H1 (cell line): ENCODE results near the gene NELFB. TPM values are rescaled to one million over a fixed set of nuclear protein-coding genes. Genes with fewer than 3 reads are reported as not detected.

Experiments
- CTCF ChIA-PET: fragments of 300-600 bp; sonication (Branson Sonifier 250); formaldehyde crosslinking; loops from one replicate; lab custom pipeline; 2021; ENCODE audit not compliant: partially characterized antibody; lab: Charles Lee
- POLR2A ChIA-PET: fragments of 300-600 bp; sonication (Branson Sonifier 250); formaldehyde crosslinking; loops from one replicate; lab custom pipeline; 2021; ENCODE audit warnings: inconsistent platforms; ENCODE audit not compliant: partially characterized antibody; lab: Charles Lee
- DNase-seq, 2 experiments: peaks; one replicate each; pipeline versions ENCODE4 v3.0.0 to v3.0.0-alpha.2; 2010 to 2022; ENCODE audit warnings: low spot score in 2 of 2, low read depth in 1 of 2, mixed read lengths in 1 of 2
- FAIRE-seq: peaks from 2 replicates; lab custom pipeline; 2011; peaks lifted over from hg19 to GRCh38; lab: Jason Lieb, UNC
- H2AFZ ChIP-seq: 2 replicates; pipeline ENCODE4 v1.8.1; 2012; ENCODE audit warnings: low read length, inconsistent platforms
- H2AK5ac ChIP-seq: 2 replicates; pipeline ENCODE4 v1.6.1; 2013; ENCODE audit warnings: low read depth, low read length
- H2BK120ac ChIP-seq: replicated peaks from 2 replicates; pipeline ENCODE3; 2013; ENCODE audit warnings: low read depth, low read length, inconsistent platforms
- H2BK12ac ChIP-seq: 2 replicates; pipeline ENCODE4 v1.6.1; 2013; ENCODE audit warnings: low read depth, low read length
- H2BK15ac ChIP-seq: 2 replicates; pipeline ENCODE4 v1.6.1; 2013; ENCODE audit warnings: low read length
- H2BK20ac ChIP-seq: 2 replicates; pipeline ENCODE4 v1.6.1; 2013; ENCODE audit warnings: low read length
- H2BK5ac ChIP-seq: 2 replicates; pipeline ENCODE4 v1.6.1; 2013; ENCODE audit warnings: low read depth, low read length
- H3K14ac ChIP-seq: 2 replicates; pipeline ENCODE4 v1.6.1; 2013; ENCODE audit warnings: inconsistent platforms; ENCODE audit not compliant: insufficient read length
- H3K18ac ChIP-seq: 2 replicates; pipeline ENCODE4 v1.6.1; 2013; ENCODE audit warnings: low read length; ENCODE audit errors: extremely low read depth
- H3K23ac ChIP-seq: 2 replicates; pipeline ENCODE4 v1.6.1; 2013; ENCODE audit warnings: inconsistent platforms; ENCODE audit not compliant: insufficient read length
- H3K23me2 ChIP-seq: 2 replicates; pipeline ENCODE4 v1.6.1; 2013; ENCODE audit warnings: low read depth, low read length
- H3K27ac ChIP-seq: 2 replicates; pipeline ENCODE4 v1.6.1; 2011; ENCODE audit warnings: low read depth, low read length, inconsistent platforms
- H3K27me3 ChIP-seq, 4 experiments: replicated peaks in 1 of 4; 1 replicate in 1 of 4; 2 replicates in 3 of 4; pipeline versions ENCODE4 v1.6.1 to v1.8.1; 2011 to 2013; ENCODE audit warnings: low read length in 3 of 4, mild to moderate bottlenecking in 3 of 4, inconsistent platforms in 2 of 4, mixed read lengths in 2 of 4, moderate library complexity in 1 of 4; ENCODE audit not compliant: control insufficient read depth in 3 of 4, insufficient read depth in 3 of 4; ENCODE audit errors: extremely low read depth in 1 of 4
- H3K36me3 ChIP-seq, 4 experiments: 2 replicates each; pipeline versions ENCODE4 v1.6.1 to v1.8.1; 2011 to 2013; ENCODE audit warnings: mild to moderate bottlenecking in 4 of 4, low read length in 3 of 4, moderate library complexity in 2 of 4, control low read depth in 1 of 4, inconsistent platforms in 1 of 4; ENCODE audit not compliant: insufficient read depth in 4 of 4, control insufficient read depth in 2 of 4
- H3K4ac ChIP-seq: replicated peaks from 2 replicates; pipeline ENCODE3; 2013; ENCODE audit warnings: low read length, low read depth, mixed read lengths, inconsistent platforms; ENCODE audit not compliant: insufficient read length
- H3K4me1 ChIP-seq, 4 experiments: replicated peaks in 1 of 4; 1 replicate in 1 of 4; 2 replicates in 3 of 4; pipeline versions ENCODE4 v1.6.1 to v1.8.1; 2011 to 2013; ENCODE audit warnings: low read length in 3 of 4, inconsistent platforms in 2 of 4, mixed read lengths in 1 of 4; ENCODE audit not compliant: insufficient read depth in 4 of 4, control insufficient read depth in 3 of 4
- H3K4me2 ChIP-seq, 2 experiments: 2 replicates each; pipeline versions ENCODE4 v1.6.1 to v1.8.1; 2011 to 2013; ENCODE audit warnings: low read depth in 2 of 2, low read length in 2 of 2, control low read depth in 1 of 2, inconsistent platforms in 1 of 2, mild to moderate bottlenecking in 1 of 2; ENCODE audit not compliant: insufficient read depth in 1 of 2
- H3K4me3 ChIP-seq, 4 experiments: fragments of 200-600, 300-600 bp in 1 of 4; sonication (generic), shearing (Covaris generic), sonication (Bioruptor Twin) in 1 of 4; 2 replicates each; pipeline versions ENCODE4 v1.5.1 to v1.8.1; 2011 to 2016; ENCODE audit warnings: low read length in 4 of 4, low read depth in 3 of 4, control low read depth in 2 of 4, inconsistent platforms in 2 of 4, mild to moderate bottlenecking in 2 of 4, mixed read lengths in 1 of 4, moderate library complexity in 1 of 4; ENCODE audit not compliant: insufficient read depth in 2 of 4; ENCODE audit errors: extremely low read depth in 1 of 4
- H3K56ac ChIP-seq: replicated peaks from 2 replicates; pipeline ENCODE3; 2013; ENCODE audit warnings: low read depth, mild to moderate bottlenecking, mixed read lengths, low read length, inconsistent platforms; ENCODE audit not compliant: insufficient read length
- H3K79me1 ChIP-seq: 2 replicates; pipeline ENCODE4 v1.6.1; 2013; ENCODE audit warnings: low read depth, low read length, control low read depth
- H3K79me2 ChIP-seq, 2 experiments: 2 replicates each; pipeline versions ENCODE4 v1.6.1 to v1.8.1; 2012 to 2013; ENCODE audit warnings: low read length in 2 of 2, mild to moderate bottlenecking in 2 of 2, inconsistent platforms in 1 of 2; ENCODE audit not compliant: insufficient read depth in 2 of 2, control insufficient read depth in 1 of 2
- H3K9ac ChIP-seq, 4 experiments: replicated peaks in 1 of 4; 1 replicate in 1 of 4; 2 replicates in 3 of 4; pipeline versions ENCODE4 v1.6.1 to v1.8.1; 2011 to 2013; ENCODE audit warnings: low read depth in 3 of 4, low read length in 3 of 4, control low read depth in 2 of 4, mild to moderate bottlenecking in 2 of 4, moderate library complexity in 2 of 4, inconsistent platforms in 1 of 4; ENCODE audit errors: extremely low read depth in 1 of 4
- H3K9me3 ChIP-seq, 2 experiments: 2 replicates each; pipeline versions ENCODE4 v1.6.1 to v1.8.1; 2012 to 2013; ENCODE audit warnings: mild to moderate bottlenecking in 2 of 2, moderate library complexity in 2 of 2, control low read depth in 1 of 2, inconsistent platforms in 1 of 2, low read depth in 1 of 2, low read length in 1 of 2, mixed read lengths in 1 of 2; ENCODE audit not compliant: insufficient read depth in 2 of 2
- H4K20me1 ChIP-seq, 2 experiments: replicated peaks in 1 of 2; 2 replicates each; pipeline versions ENCODE3 to v1.8.1; 2011 to 2013; ENCODE audit warnings: inconsistent platforms in 2 of 2, low read length in 2 of 2, mild to moderate bottlenecking in 1 of 2; ENCODE audit not compliant: insufficient read depth in 2 of 2, control insufficient read depth in 1 of 2
- H4K5ac ChIP-seq: 2 replicates; pipeline ENCODE4 v1.6.1; 2013; ENCODE audit warnings: low read length, low read depth, mixed read lengths, inconsistent platforms; ENCODE audit not compliant: insufficient read length
- H4K8ac ChIP-seq: 2 replicates; pipeline ENCODE4 v1.8.0; 2013; ENCODE audit warnings: mild to moderate bottlenecking, moderate library complexity, low read length, inconsistent platforms; ENCODE audit not compliant: insufficient read depth; ENCODE audit errors: extremely low read depth
- H4K91ac ChIP-seq: replicated peaks from 2 replicates; pipeline ENCODE3; 2013; ENCODE audit warnings: low read length, mixed read lengths, inconsistent platforms; ENCODE audit not compliant: insufficient read length
- SP1 ChIP-seq: IDR thresholded peaks from 2 replicates; pipeline ENCODE4 v1.6.1; 2011; ENCODE audit warnings: low read depth, low read length
- TAF1 ChIP-seq: IDR thresholded peaks from 2 replicates; pipeline ENCODE4 v1.6.1; 2011; ENCODE audit warnings: mild to moderate bottlenecking, low read depth, low read length
- WGBS, 2 experiments: shearing (Covaris generic) in 1 of 2; methylation state at CpG; one replicate each; pipeline versions ENCODE4 v1.1.6 to v1.1.7; 2013 to 2015; ENCODE audit warnings: low lambda C conversion rate in 2 of 2, mixed read lengths in 2 of 2, inconsistent platforms in 1 of 2, low coverage in 1 of 2, missing lambda C conversion rate in 1 of 2; ENCODE audit not compliant: insufficient replicate concordance in 2 of 2, insufficient coverage in 1 of 2, insufficient read length in 1 of 2; ENCODE audit errors: extremely low coverage in 1 of 2, missing lambda C conversion rate in 1 of 2; 5-methylcytosine and 5-hydroxymethylcytosine counted together
- polyA plus RNA-seq, 7 experiments: library from polyadenylated mRNA; depleted of rRNA in 3 of 7; stranded (reverse) in 5 of 7; unstranded in 2 of 7; fragments of >200 nt in 5 of 7; fragments of 200-250 nt in 2 of 7; gene quantifications; 1 replicate in 5 of 7; 2 replicates in 1 of 7; 4 replicates in 1 of 7; pipeline versions ENCODE4 v1.2.1 to v1.2.3, GENCODE V29; 2011 to 2013; ENCODE audit warnings: missing spikeins in 2 of 7, mixed read lengths in 2 of 7
- total RNA-seq: library from RNA; stranded (reverse); fragmentation: NEBNext Ultra II Directional; extraction: Animal tissue kit (Norgen Biotek cat#: 25700); gene quantifications from 2 replicates; pipeline ENCODE4 v1.2.1, GENCODE V29; 2021
- TF ChIP-seq, protein P1 (sequence below): IDR thresholded peaks from 2 replicates; pipeline ENCODE4 v1.6.1; 2011; ENCODE audit warnings: low read depth, mild to moderate bottlenecking, low read length; ENCODE audit not compliant: insufficient read depth

The NELFB gene
- total and polyA plus RNA-seq, 2 of the 8 experiments (the other 6 are each of a cell fraction or from before 2014, with no cell fraction given), result 57.6 to 78.0 TPM

DNA sequence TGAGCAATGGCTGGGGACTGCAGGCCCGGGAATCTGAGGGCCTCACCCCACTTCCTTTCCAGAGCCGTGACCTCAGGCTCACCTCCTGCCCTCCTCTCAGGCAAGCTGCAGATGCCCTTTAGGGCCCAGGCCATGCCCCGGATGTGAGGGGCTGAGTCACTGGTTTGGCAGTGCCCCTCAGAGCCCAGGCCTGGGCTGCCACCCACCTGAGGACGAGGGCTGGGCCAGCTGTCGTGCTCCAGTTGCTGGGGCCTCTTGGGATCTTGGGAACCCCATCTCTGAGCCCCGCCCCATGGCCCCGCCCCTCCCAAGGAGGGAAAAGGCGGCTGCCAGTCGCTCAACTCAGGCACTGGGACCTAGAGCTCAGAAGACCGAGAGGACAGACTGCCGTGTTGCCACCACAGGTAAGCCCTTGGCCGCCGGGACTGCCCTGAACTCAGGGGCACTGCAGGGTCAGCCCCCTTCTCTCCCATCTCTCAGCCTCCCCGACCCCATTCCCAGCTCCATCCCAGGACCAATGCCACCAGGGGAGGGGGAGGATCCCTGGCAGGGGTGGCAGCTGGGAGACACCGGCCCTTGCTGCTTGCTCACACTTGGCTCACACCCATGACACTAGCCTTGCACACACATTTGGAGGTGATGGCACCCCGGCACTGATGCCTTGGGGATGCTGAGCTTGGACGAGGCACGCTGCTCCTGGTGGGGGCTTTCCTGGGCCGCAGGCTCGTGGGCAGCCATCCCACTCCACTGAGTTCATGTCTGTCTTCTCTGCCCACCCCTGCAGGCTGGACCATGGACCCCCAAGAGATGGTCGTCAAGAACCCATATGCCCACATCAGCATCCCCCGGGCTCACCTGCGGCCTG, 30.1 kb upstream of the NELFB start, which contains the start of gene CYSRT1:
Gene CYSRT1 (plus strand): TSS at position 345 of the 865 bp plus-strand sequence. CDS start 448 bp downstream, at position 793.
- TF ChIP-seq, protein P1, sequence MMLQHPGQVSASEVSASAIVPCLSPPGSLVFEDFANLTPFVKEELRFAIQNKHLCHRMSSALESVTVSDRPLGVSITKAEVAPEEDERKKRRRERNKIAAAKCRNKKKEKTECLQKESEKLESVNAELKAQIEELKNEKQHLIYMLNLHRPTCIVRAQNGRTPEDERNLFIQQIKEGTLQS, result no peak
- TF ChIP-seq SP1 (no peak), TAF1 (0 out of 2 replicates have a peak, but pooled peaks have one; percentile 18)
- Histone ChIP-seq H3K9me3 (no peaks in the 10 kb centered on the region), H2BK5ac (peak within 1 kb of the TSS; percentile 90; the same call in 1 of the 2 replicates), H3K4me3 (peak within 1 kb of the TSS; percentile 67 to 92 (median 79)), H4K8ac (peak within 1 kb of the TSS; percentile 82), H3K27me3 (no peaks in the 10 kb centered on the region; a peak in 2 of 7 replicates), H2BK120ac (no peak within 1 kb of the TSS), H4K5ac (no peak within 1 kb of the TSS), H2AK5ac (no peak within 1 kb of the TSS; the same call in 1 of the 2 replicates), H2AFZ (no peak within 1 kb of the TSS; the same call in 1 of the 2 replicates), H3K4me2 (peak within 1 kb of the TSS; percentile 70 to 77), H3K56ac (no peak within 1 kb of the TSS), H3K18ac (no peak within 1 kb of the TSS), H3K4me1 (peaks cover 0 to 24% (median 10%) of the 10 kb centered on the region in 4 experiments; a peak in 5 of 7 replicates), H3K9ac (no peak within 1 kb of the TSS; a peak in 3 of 7 replicates), H3K23me2 (peaks cover 18% of the 10 kb centered on the region; the same call in 1 of the 2 replicates), H3K27ac (no peak within 1 kb of the TSS), H3K79me1 (no peaks in the 10 kb centered on the region), H3K36me3 (no peaks in the 10 kb centered on the region), H2BK12ac (peak within 1 kb of the TSS; percentile 80; the same call in 1 of the 2 replicates), H3K79me2 (no peaks in the 10 kb centered on the region), H3K14ac (no peak within 1 kb of the TSS), H2BK20ac (no peak within 1 kb of the TSS), H4K91ac (peak within 1 kb of the TSS; percentile 91), H3K4ac (peak within 1 kb of the TSS; percentile 53), H2BK15ac (peak within 1 kb of the TSS; percentile 81; the same call in 1 of the 2 replicates), H4K20me1 (peaks cover 0 to 1% of the 10 kb centered on the region in 2 experiments), H3K23ac (no peak within 1 kb of the TSS)
- FAIRE-seq (no peak), DNase-seq (peak in 1 of 2 experiments; percentile 52)
- CTCF ChIA-PET, result interaction anchor here (0.7 to 20.2 kb wide), 13 partner anchors 12 to 437 kb away, joined by 3 to 204 read pairs (median 5); partner anchors contain the start of genes ANAPC2, SSNA1 and TUBB4B
- POLR2A ChIA-PET, result interaction anchor here (1.2 to 69.9 kb wide), 5 partner anchors 18 to 112 kb away, joined by 3 to 1462 read pairs (median 19); partner anchors contain the start of genes ANAPC2, NDOR1, NELFB and SSNA1
- 76% methylated on average over 19 of the region's 23 CpGs; no CpG with 5 or more reads in 1 of the 2 experiments for WGBS, 2 experiments
